Activated CD4-positive, CD25-positive, alpha-beta regulatory T cell (primary cell): Measurements from ENCODE around the gene ZNF324B.
"Not testable (repeated sequence)": the region's sequence is repeated elsewhere in the genome, so short reads cannot be mapped to it uniquely, and the experiment has no call there.

Source experiments
- DNase-seq, 4 experiments: peaks; one replicate each; lab custom pipeline; 2025; lab: John Stamatoyannopoulos, UW

The ZNF324B gene

DNA sequence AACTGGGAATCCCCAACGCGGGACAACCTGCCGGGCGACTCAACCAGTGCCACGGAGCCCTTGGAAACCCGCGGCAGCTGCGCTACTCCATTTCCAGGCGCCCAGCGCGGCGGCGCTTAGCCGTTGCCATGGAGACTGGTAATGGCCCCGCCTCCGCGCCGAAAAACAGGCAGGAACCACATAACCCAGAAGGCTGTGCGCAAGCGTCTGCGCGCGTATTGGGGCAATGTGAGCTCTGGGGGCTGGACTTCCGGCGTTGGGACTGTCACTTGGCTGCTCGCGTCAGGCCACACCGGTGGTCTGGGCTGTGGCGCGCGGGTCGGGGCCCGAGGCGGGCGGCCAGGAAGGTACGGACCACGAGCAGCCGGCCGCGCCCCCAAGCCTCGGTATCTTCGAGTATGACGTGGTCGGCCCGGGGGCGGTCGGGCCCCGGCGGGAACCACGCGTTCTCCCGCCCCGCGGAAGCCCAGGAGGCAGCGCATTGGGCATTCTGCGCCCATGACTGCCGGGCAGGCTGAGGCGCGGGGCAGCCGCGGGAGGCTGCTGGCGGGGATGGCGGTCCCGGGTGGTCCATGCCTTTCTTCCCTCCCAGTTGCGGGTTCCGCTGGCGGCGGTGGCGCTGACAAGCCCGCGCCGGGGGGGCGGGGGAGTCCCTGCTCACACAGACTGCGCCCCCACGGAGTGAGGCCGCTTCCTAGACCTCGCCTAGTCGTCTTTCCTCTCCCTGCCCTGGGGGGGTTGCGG lies at the start of gene ZNF324B:
Gene ZNF324B, plus strand, starts transcription at position 265 of the 744 bp plus-strand sequence. CDS start 2,080 bp downstream, outside the sequence.
- DNase-seq: peak; percentile 92 to 95 (median 94)

DNA sequence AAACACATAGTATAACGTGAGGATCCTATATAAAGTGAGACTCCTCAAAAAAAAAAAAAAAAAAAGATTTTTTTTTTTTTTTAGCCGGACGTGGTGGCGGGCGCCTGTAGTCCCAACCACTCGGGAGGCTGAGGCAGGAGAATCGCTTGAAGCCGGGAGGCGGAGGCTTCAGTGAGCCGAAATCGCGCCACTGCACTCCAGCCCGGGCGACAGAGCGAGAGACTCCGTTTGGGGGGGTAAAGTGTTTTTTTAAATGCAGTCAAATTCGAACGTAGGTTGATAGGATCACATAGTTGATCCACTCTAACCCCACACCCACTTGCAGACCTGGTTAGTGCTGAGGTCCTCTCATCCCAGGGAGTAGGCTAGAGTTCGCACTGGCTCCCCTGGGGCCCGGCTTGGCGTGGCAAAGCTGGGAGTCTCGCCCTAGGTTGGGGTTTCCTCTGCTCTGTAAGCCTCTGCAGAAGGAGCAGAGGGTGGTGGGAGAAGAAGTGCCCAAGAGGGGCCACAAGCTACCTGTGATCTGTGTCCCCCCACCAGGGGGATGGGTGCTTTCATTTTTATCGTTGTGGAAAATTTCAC lies 49.5 kb upstream of the ZNF324B start:
- DNase-seq: no peak

DNA sequence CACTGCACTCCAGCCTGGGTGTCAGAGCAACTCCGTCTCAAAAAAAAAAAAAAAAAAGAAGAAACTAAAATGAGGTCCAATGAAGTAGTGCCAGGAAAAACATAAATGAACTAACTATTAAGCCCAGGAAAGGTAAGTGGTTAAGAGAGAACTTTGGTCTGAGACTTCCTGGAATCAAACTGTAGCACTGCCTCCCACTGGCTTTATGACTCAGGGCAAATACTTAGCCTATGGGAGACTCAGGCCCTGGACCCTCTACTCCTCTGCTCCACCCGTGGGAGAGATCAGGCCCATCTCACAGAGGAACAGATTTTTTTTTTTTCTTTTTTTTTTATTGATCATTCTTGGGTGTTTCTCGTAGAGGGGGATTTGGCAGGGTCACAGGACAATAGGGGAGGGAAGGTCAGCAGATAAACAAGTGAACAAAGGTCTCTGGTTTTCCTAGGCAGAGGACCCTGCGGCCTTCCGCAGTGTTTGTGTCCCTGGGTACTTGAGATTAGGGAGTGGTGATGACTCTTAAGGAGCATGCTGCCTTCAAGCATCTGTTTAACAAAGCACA lies 47.4 kb upstream of the ZNF324B start:
- DNase-seq: not testable (repeated sequence)

DNA sequence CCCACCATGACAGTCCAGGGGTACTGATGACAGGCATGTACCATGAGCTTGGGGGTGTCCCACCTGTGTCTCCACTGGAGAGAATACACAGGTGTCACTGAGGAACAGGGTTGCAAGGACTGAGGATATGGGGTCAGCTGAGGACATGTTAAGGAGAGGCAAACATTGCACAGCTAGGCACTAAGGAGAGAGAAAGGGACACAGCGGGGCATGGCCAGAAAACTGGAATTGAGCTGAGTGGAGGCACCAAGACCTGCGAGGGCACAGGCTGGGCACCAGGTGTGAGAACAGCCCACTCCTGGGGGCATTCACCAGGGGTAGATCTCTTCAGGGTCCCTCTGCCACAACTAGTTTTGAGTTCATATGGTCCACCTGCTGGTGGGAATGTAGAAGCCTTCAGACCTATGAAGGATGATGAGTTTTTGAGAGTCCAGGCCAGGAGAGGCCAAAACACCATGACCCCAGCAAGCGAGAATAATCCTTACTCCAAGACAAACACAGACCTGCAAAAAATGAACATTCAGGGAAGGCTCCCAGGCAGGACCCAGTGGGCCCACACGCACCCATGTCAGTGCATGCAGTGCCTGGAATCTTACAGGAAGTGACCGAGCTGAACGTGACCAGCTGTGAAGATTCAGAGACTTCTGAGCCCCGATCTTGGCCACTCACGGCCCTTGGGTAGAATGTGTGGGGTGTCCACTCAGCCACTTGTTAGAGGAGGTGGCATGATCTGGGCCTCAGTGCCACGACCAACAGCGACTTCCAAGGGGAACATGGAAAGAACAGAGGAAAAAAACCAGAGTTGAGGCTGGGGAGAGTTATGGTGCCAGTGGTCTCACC lies 44.4 kb upstream of the ZNF324B start:
- DNase-seq: no peak

DNA sequence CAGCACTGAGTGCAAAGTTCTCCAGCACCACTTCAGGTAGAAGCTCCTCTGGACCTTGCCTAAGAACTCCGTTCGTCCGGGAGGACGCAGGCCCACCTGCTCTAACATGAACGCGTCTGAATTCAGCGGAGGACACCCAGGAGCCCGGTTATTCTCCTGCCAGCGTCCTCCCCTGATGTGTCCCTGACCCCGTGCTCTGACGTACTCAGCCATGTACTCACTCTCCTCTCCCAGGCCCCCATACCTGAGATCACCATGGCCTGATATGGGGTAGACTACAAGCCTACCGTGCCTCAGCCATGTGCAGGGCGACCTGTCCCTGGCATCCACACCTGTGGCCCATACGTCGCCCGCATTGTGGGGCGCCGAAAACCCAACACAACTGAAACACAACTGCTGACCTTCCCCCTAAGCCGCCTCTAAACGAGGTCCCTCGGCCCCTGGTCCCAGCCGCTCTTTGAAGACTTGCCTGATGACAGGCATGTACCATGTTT lies 43.7 kb upstream of the ZNF324B start:
- DNase-seq: no peak

DNA sequence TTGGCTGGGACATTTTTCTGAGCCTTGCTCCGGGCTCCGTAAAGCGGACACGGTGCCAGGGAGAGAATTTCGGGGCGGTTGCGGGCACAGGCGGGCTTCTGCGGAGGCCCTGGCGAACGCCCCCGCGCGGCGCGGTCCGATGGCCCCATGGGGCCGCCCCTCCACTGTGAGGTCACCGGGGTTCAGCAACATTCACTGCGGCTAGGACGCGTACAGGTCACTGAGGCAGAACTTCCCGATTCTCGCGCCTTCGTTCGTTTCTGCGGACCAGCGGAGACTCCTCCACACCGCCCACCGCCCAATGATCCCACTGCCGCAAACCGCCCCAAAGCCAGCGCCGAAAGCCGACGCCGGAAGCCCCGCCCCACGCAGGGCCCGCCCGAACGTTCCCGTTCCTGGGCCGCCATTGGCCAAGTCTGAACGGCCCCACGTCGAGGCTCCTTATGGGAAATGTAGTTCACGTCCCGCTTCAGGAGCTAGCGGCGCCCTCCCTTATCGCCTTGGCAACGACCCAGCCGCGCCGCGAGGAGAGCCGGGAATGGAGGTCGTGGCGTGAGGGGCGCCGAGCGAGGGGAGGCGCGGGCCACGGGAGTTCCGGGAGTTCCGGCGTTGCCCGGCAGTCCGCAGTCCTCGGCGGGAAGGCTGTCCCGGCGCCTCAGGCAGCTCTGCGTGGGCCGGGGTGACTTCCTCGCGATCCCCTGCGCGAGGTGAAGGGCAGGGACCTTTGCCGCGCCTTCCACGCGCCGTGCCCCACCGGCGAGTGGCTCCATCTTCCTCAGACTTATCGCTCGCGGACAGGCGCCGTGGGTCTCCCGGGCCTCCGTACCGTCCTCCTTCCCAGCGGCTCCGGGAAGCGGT lies 43.0 kb upstream of the ZNF324B start, which contains the start of gene ZNF584:
Gene ZNF584, plus strand, starts transcription at position 498 of the 858 bp plus-strand sequence. CDS start 499 bp downstream, outside the sequence.
- DNase-seq: peak; percentile 87 to 89 (median 88)

DNA sequence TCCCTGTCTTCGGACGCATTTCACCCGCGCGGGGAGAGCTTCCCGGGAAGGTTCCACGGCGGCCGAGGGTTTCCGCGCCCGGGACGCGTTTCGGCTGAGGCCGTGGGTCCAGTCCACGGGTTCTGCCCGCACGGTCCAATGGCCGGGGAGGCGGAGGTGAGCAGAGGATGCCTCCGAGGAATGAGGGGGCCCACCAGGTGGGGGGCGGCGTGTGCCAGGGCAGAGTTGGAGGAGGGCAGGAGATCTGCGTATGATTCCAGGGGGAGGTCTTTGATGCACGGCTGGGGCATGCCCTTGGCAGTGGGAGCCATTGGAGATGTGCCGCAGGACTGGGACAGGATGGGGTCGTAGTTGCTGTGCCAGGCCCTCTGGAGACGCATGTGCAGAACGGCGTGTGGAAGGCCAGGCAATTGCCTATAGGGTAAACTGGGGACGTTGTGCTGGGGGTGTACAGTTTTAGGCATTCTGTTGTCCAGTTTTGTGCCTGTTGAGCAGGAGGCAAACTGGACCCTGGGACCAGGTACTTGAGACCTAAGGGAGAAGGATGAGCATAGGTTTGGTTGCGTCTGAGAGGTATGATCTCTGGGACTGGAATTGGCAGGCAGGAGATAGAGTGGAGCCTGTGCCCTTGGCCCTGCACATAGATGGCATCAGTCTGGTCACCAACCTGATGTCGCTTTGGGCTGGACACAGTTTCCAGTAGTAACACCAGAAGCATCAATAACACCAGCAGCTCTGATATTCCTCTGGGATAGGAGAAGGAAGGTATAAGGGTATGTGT lies 42.2 kb upstream of the ZNF324B start:
- no peak for DNase-seq

DNA sequence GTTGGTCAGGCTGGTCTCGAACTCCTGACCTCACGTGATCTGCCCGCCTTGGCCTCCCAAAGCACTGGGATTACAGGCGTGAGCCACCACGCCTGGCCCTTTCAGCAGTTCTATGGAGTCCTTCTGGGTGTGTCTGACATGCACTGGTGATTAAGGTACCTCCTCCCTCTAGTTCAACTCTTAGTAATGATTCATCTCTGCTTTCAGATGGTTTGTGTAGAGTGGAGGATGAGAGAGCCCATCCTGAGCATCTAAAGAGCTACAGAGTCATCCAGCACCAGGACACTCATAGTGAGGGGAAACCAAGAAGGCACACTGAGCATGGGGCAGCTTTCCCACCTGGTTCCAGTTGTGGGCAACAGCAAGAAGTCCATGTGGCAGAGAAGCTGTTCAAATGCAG lies 34.8 kb upstream of the ZNF324B start:
- no peak for DNase-seq

DNA sequence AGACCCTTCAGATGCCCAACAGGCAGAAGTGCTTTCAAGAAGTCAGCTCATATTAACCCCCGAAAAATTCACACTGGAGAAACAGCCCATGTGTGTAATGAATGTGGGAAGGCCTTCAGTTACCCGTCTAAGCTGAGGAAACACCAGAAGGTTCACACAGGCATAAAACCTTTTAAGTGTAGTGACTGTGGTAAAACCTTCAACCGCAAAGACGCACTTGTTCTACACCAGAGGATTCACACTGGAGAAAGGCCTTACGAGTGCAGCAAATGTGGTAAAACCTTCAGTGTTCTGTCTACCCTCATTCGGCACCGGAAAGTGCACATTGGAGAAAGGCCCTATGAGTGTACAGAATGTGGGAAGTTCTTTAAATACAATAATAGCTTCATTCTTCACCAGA lies 34.4 kb upstream of the ZNF324B start:
- no peak for DNase-seq

DNA sequence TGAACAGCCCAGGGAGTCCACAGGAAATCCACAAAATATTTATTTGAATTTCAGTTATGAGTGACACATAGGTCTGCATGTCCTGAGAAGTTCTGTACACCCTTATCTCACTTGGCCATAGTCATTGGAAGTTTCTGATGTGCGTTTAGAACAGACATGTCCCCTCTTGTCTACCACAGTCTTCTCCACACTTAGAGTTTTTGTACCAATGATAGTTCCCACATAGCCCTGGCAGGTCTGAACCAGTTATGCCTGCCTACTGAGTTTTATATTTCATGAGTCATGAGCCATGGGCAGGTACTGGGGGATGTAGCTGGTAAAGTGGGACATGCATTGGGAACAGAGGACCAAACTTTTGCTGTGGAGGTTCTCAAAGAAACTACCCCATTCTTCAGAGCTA lies 22.8 kb upstream of the ZNF324B start:
- no peak for DNase-seq

DNA sequence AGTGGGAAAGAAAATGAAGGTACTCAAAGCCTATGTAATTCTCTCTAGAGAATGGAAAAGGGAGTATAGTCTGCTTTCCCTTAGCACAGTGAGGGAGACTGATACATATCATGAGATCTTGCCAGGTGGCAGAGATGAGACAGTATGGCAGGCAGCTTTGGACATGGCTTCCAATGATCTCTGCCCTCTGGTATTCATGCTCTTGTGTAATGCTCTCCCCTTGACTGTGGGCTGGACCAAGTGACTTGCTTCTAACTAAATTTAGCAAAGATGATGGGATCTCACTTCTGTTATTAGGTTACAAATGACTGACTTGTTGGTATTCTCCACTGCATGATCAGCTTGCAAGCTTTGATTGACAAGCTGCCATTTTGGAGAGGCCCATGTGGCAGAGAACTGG lies 21.7 kb upstream of the ZNF324B start:
- no peak for DNase-seq

DNA sequence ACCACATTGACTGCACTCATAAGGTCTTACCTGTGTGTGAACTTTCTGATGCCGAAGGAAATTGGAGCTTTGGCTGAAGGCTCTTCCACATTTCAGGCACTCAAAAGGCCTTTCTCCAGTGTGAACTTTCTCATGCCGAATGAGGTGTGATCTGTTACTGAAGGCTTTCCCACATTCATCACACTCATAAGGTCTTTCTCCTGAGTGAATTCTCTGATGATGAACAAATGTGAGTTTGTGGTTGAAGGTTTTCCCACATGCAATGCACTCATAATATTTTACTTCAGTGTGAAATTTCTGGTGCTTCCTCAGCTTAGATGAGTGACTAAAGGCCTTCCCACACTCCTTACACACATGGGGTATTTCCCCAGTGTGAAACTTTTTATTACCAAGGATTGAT lies 17.2 kb upstream of the ZNF324B start:
- DNase-seq: no peak

DNA sequence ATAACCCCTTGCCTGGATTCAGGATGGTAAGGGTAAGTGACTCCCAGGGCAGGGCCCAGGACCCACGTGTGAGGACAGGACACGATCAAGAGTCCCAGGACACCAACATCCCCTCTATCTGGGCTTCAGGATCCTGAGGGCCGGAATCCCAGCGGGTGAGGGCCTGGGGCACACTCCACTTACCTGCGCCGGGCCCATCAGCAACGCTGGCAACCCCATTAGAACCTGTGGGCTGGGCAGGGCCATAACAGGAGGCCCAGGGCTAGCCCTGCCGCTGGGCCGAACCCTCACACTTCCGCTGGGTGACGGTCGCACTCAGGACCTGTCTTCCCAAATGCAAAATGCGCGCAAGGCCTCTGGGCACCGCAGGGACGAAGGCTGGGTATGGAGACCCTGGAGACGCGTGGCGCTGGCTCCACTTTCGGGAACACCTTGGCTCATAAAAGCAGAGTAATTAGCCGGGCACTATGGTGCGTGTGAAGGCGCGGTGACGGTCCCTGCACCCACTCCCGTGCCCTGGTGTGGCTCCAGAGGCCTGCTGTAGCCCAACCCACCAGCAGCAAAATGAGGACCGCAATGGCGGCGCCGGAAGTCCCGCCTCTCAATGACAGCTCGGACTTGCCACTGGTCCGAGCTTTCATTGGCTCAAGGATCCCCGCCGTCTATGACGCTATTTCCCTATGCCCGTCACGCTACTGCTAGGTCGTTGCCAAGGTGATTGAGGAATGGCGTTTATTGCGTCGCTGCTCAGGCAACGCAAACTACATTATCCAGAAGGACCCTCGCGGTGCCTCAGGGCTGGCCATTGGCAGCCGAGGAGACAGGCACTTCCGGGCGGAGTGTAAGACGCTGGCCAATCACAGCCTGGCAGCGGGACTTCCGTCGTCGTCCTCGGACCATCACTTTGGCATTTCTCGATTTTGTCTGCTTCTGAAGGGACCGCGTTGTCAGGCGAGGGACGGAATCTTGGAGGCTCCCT lies 11.6 kb upstream of the ZNF324B start, which contains the start of gene ZNF132:
Gene ZNF132, minus strand, starts transcription at position 578 of the 979 bp plus-strand sequence. Its CDS starts 332 bp downstream, at position 246.
- peak; percentile 82 to 93 (median 89) for DNase-seq

DNA sequence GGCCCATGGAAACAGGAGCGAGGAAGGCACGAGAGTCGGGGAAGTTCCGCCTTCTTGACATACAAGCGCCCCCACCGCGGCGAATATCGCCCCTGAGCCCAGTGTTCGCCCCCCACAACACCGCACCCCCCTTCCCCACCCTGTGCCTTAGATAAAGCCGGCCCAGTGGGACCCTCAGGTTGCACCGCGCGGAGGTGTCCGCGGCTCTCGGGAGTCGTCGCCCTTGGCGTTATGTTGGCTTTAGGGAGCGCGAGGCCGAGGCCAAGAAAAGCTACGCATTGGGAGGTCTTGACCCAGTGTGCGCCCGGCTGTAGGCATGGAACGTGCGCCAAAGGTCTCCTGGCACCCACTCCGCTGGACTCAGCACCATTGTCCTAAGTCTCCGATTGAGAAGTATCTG lies 10.9 kb upstream of the ZNF324B start:
- DNase-seq: no peak

DNA sequence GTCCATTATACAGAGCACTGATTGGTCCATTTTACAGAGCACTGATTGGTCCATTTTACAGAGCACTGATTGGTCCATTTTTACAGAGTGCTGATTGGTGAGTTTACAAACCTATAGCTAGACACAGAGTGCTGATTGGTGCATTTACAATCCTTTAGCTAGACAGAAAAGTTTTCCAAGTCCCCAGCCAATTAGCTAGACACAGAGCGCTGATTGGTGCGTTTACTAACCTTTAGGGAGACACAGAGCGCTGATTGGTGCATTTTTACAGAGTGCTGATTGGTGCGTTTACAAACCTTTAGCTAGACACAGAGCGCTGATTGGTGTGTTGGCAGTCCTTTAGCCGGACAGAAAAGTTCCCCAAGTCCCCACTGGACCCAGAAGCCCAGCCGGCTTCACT lies 8.4 kb upstream of the ZNF324B start:
- not testable (repeated sequence) for DNase-seq

DNA sequence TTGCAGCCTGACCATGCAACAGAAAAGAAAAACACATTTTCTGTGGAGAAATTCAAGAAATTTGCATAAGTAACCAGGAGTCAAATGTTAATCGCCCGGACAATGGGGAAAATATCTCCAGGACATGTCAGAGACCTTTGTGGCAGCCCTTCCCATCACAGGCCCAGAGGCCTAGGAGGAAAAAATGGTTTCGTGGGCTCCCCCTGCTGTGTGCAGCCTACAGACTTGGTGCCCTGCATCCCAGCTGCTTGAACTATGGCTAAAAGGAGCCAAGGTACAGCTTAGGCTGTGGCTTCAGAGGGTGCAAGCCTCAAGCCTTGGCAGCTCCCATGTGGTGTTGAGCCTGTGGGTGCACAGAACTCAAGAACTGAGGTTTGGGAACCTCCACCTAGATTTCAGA lies 2.6 kb upstream of the ZNF324B start:
- DNase-seq: not testable (repeated sequence)

DNA sequence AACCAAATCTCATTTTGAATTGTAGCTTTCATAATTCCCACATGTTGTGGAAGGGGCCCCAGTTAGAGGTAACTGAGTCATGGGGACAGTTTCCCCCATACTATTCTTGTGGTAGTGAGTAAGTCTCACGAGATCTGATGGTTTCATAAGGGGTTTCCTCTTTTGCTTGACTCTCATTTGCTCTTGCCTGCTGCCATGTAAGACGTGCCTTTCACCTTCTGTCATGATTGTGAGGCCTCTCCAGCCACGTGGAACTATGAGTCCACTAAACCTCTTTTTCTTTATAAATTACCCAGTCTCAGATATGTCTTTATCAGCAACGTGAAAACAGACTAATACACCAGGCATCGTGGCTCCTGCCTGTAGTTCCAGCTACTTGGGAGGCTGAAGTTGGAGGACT lies 1.4 kb upstream of the ZNF324B start:
- DNase-seq: not testable (repeated sequence)

DNA sequence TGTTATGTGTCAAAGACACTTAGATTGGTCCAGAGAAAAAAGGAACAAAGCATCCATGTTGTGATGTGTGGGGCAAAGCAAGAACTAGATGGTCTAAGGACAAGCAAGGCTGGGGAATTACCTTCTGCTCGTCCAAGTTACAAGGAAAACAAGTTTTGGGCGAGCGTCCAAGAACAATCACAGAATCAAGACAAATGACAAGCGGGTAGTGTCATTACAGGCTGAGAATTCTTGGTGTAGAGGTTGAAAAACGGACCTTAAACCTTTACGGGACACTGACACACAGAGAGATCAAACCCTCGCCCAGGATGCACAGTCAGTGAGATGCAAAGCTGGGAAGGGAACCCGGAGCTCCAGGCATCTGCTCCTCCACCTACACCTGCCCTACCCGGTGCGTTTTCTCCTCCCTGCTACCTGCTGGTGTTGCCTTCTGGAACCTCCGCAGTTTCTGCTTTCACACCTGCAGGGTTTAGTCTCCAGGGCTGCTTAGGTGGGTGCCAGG lies 515 bp upstream of the ZNF324B start:
- no peak for DNase-seq

DNA sequence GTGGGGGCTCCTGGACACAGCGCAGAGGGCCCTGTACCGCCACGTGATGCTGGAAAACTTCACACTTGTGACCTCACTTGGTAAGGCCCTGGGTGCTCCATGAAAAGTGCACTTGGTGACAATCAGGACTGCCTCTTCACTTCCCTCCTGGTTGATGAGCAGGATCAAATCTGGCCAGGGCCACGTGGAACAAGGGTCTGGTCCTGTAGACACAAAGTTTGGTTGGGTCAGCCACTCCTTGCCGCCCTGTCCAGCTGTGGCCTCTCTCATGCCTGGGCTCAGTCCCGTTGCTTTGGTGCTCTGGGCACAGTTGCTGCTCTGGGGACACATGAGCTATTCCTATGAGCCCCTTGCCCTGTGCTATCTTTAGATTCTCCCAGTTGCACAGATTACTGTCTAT lies 2.3 kb downstream of the ZNF324B start:
- no peak for DNase-seq
